ENCODE results near the gene RFX3. TPM values are rescaled to one million over a fixed set of nuclear protein-coding genes. Genes with fewer than 3 reads are reported as not detected.

The RFX3 gene
- total and polyA plus RNA-seq, 3 donors from 2014 or later, result 29.7 to 45.3 (median 30.7) TPM

DNA sequence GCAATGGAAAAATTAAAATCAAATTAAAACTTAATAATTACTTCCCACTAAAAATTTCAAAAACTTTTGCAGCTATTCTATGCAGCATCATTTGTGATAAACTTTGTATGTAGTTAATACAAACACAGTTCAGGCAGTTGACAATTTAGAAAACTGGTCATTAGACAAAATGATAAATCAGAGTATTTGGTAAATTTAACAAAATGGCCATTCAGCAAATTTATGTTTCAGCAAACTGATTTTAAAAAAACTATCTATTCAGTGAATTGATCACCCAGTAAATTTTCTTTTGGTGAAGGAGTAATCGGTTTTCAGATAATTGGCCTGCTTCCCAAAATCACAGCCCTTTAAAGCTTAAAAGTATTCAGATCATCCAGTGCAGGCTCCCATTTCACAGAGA, 116.3 kb downstream of the RFX3 start:
- TF ChIP-seq, protein P1, sequence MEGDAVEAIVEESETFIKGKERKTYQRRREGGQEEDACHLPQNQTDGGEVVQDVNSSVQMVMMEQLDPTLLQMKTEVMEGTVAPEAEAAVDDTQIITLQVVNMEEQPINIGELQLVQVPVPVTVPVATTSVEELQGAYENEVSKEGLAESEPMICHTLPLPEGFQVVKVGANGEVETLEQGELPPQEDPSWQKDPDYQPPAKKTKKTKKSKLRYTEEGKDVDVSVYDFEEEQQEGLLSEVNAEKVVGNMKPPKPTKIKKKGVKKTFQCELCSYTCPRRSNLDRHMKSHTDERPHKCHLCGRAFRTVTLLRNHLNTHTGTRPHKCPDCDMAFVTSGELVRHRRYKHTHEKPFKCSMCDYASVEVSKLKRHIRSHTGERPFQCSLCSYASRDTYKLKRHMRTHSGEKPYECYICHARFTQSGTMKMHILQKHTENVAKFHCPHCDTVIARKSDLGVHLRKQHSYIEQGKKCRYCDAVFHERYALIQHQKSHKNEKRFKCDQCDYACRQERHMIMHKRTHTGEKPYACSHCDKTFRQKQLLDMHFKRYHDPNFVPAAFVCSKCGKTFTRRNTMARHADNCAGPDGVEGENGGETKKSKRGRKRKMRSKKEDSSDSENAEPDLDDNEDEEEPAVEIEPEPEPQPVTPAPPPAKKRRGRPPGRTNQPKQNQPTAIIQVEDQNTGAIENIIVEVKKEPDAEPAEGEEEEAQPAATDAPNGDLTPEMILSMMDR (IDR thresholded peaks at IDR 0.05), result no peak
- TF ChIP-seq POLR2A (IDR thresholded peaks at IDR 0.05), result no peak
- H3K27me3 ChIP-seq, result no peaks in the 10 kb centered on the region
- intact Hi-C loops (cut with DNase I; ENCODE audit: low total_unique reads), result no loop called here
- no peaks in the 10 kb centered on the region for H3K9me3 ChIP-seq
- no peak for DNase-seq
- 91 to 96% methylated on average over 1 of the region's 1 CpG for WGBS, 2 donors
- H3K4me1 ChIP-seq, result no peaks in the 10 kb centered on the region
- H3K27ac ChIP-seq, result no peak overlapping the region
- no peaks in the 10 kb centered on the region for H3K36me3 ChIP-seq (ENCODE audit: low read depth, missing control alignments)
- H3K4me3 ChIP-seq, result no peak overlapping the region

DNA sequence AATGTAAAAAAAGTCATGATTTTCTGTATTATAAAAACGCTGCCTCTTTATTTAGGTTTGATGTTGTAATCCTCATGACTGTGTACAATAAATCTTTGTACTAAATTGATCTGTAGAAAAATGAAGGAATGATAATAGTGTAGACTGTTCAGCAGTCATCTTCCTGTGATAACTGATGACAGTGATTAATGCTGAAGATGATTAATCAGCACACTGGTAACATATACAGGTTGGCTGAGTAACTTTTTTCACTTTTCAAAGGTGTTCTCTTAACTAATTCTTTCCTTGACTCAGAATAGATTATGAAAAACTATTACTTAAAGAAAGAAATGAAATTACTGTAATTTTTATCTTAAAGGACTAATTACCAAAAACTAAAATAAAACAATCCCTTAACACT, 122.5 kb downstream of the RFX3 start:
- no peak for TF ChIP-seq POLR2A (IDR thresholded peaks at IDR 0.05)
- TF ChIP-seq, protein P1 (IDR thresholded peaks at IDR 0.05), result no peak
- H3K27ac ChIP-seq, result no peak overlapping the region
- H3K4me1 ChIP-seq, result no peaks in the 10 kb centered on the region
- no peak for DNase-seq
- no peaks in the 10 kb centered on the region for H3K27me3 ChIP-seq
- intact Hi-C loops (cut with DNase I; ENCODE audit: low total_unique reads), result no loop called here
- no peaks in the 10 kb centered on the region for H3K9me3 ChIP-seq
- H3K36me3 ChIP-seq (ENCODE audit: low read depth, missing control alignments), result no peaks in the 10 kb centered on the region
- WGBS, 2 donors, result 76 to 93% methylated on average over 1 of the region's 1 CpG
- H3K4me3 ChIP-seq, result no peak overlapping the region

DNA sequence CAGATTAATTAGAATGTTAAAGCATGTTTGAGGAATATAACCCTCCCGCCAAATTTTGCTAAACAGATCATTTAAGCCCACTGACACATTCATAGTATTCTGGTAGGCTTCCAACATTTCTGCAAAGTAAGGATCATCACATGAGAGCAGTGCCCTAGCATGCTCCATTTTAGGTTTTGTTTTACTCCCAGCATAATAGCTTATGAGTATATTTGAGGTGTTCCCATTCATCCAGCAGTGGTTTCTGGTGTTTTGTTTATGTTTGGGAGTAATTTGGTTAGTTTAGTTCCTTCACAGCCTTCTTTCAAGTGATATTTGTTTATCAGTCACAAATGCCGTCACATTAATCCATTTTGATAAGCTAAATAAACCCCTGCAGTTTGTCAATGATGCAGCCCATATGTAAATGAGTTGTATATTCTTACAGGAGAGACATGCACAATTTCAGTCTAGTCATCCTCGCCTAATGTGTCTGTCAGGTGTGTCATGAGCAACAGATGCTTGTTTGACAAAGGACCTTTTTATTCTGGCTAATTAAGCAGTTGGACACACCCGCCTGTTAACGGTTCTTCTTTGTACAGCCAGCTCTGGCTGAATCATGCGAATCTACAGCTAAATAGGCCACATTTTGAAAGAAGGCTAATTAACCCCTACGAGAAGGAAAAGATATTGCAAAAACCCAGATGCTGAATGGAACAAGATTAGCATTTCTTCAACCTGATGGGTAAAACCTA, 124.4 kb downstream of the RFX3 start:
- DNase-seq, result no peak
- intact Hi-C loops (cut with DNase I; ENCODE audit: low total_unique reads), result no loop called here
- 71 to 72% methylated on average over 7 of the region's 7 CpGs for WGBS, 2 donors
- Histone ChIP-seq H3K9me3 (no peaks in the 10 kb centered on the region), H3K4me3 (no peak overlapping the region), H3K27ac (no peak overlapping the region), H3K36me3 (ENCODE audit: low read depth, missing control alignments) (no peaks in the 10 kb centered on the region), H3K4me1 (no peaks in the 10 kb centered on the region), H3K27me3 (no peaks in the 10 kb centered on the region)
- TF ChIP-seq, protein P1 (IDR thresholded peaks at IDR 0.05), result no peak
- no peak for TF ChIP-seq POLR2A (IDR thresholded peaks at IDR 0.05)

DNA sequence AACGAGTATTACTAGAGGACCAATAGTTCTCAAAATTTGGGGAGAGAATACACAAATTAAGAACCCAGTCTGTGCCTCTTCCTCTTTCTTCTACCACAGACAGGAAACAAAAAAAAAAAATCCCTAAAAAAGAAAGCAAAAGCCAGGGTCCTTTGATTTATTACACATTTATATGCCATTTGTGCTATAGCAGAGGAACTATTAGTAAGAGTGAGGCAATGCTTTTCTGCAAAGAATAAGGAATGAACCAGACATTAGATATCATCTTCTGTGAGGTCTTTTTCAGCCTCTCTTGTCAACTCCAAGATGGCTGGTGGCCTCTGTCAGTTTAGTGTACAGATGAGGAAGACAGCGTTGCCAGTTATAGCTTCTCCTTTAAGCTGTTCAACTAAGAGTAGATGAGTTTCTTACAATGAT, 127.6 kb downstream of the RFX3 start:
- intact Hi-C loops (cut with DNase I; ENCODE audit: low total_unique reads), result no loop called here
- Histone ChIP-seq H3K9me3 (no peaks in the 10 kb centered on the region), H3K27ac (no peak overlapping the region), H3K4me3 (no peak overlapping the region), H3K4me1 (no peaks in the 10 kb centered on the region), H3K27me3 (no peaks in the 10 kb centered on the region), H3K36me3 (ENCODE audit: low read depth, missing control alignments) (no peaks in the 10 kb centered on the region)
- WGBS, 2 donors, result 87 to 91% methylated on average over 2 of the region's 2 CpGs
- no peak for DNase-seq
- TF ChIP-seq, protein P1 (IDR thresholded peaks at IDR 0.05), result no peak
- no peak for TF ChIP-seq POLR2A (IDR thresholded peaks at IDR 0.05)

DNA sequence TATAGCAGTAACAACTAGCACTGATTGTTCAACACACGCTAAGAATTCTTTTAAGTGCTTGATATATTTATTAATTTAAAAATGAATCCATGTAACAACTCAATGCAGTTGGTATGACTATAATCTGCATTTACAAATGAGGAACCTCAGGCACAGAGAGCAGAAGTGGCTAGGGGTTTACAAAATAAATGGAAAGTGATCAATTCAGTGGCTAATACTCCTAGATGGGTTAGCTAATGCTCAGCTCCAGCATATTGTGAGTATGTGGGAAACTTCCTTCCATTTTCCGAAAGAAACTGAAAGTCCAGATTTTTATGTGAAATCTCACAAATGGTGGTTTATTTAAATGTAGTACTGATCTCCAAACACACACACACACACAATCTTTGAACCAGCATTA, 128.0 kb downstream of the RFX3 start:
- intact Hi-C loops (cut with DNase I; ENCODE audit: low total_unique reads), result no loop called here
- H3K4me3 ChIP-seq, result no peak overlapping the region
- H3K4me1 ChIP-seq, result no peaks in the 10 kb centered on the region
- no peaks in the 10 kb centered on the region for H3K27me3 ChIP-seq
- H3K27ac ChIP-seq, result no peak overlapping the region
- WGBS, 2 donors, result 90 to 92% methylated on average over 2 of the region's 2 CpGs
- H3K36me3 ChIP-seq (ENCODE audit: low read depth, missing control alignments), result no peaks in the 10 kb centered on the region
- TF ChIP-seq POLR2A (IDR thresholded peaks at IDR 0.05), result no peak
- TF ChIP-seq, protein P1 (IDR thresholded peaks at IDR 0.05), result no peak
- DNase-seq, result no peak
- no peaks in the 10 kb centered on the region for H3K9me3 ChIP-seq
